HepG2 (cell line): ENCODE results near the gene LZTS2. TPM values are rescaled to one million over a fixed set of nuclear protein-coding genes. Genes with fewer than 3 reads are reported as not detected.

Experiments used
- CBX1 ChIP-seq: IDR thresholded peaks from one replicate; pipeline ENCODE4 v1.6.1; 2016; ENCODE audit warnings: antibody characterized with exemption, low read depth
- HDAC1 ChIP-seq: sonication (generic); formaldehyde crosslinking; IDR thresholded peaks from 2 replicates; pipeline ENCODE4 v1.5.1; 2020; ENCODE audit warnings: mild to moderate bottlenecking, missing genetic modification reagents
- KLF6 ChIP-seq: IDR thresholded peaks from 2 replicates; pipeline ENCODE4 v1.8.0; 2016; ENCODE audit warnings: missing biosample characterization, missing genetic modification reagents
- MAFF ChIP-seq: IDR thresholded peaks from 2 replicates; pipeline ENCODE4 v1.6.1; 2011; ENCODE audit warnings: low read depth, low read length, improper control_type of control experiment
- MED8 ChIP-seq: sonication (generic); formaldehyde crosslinking; IDR thresholded peaks from 2 replicates; pipeline ENCODE4 v1.8.1; 2023; ENCODE audit warnings: mild to moderate bottlenecking, missing genetic modification reagents; ENCODE audit not compliant: insufficient replicate concordance
- POLR2AphosphoS2 ChIP-seq: IDR thresholded peaks from 2 replicates; pipeline ENCODE4 v1.6.1; 2011; ENCODE audit warnings: low read depth, low read length, improper control_type of control experiment
- RELA ChIP-seq: sonication (generic); formaldehyde crosslinking; IDR thresholded peaks from 2 replicates; pipeline ENCODE4 v1.4.0; 2020; ENCODE audit warnings: missing genetic modification reagents
- SATB2 ChIP-seq: sonication (generic); formaldehyde crosslinking; IDR thresholded peaks from 2 replicates; pipeline ENCODE4 v1.5.0; 2020; ENCODE audit warnings: missing genetic modification reagents
- SIX1 ChIP-seq: sonication (generic); formaldehyde crosslinking; IDR thresholded peaks from 2 replicates; pipeline ENCODE4 v1.4.0; 2020; ENCODE audit warnings: missing genetic modification reagents, borderline replicate concordance
- SNAI1 ChIP-seq: sonication (generic); formaldehyde crosslinking; IDR thresholded peaks from 2 replicates; pipeline ENCODE4 v1.5.0; 2020; ENCODE audit warnings: mild to moderate bottlenecking, missing genetic modification reagents, borderline replicate concordance
- SRF ChIP-seq: IDR thresholded peaks from 2 replicates; pipeline ENCODE4 v1.6.1; 2011; ENCODE audit warnings: mild to moderate bottlenecking, low read depth, low read length, moderate library complexity
- ZBTB1 ChIP-seq: sonication (generic); formaldehyde crosslinking; IDR thresholded peaks from 2 replicates; pipeline ENCODE4 v1.4.0; 2020; ENCODE audit warnings: missing genetic modification reagents, borderline replicate concordance
- ZBTB7A ChIP-seq: sonication (generic); formaldehyde crosslinking; IDR thresholded peaks from 2 replicates; pipeline ENCODE4 v1.8.0; 2022; ENCODE audit warnings: mild to moderate bottlenecking, missing genetic modification reagents
- ZNF253 ChIP-seq: sonication (generic); formaldehyde crosslinking; IDR thresholded peaks from 2 replicates; pipeline ENCODE4 v1.8.0; 2022; ENCODE audit warnings: mild to moderate bottlenecking, missing genetic modification reagents, borderline replicate concordance
- ZNF451 ChIP-seq: sonication (generic); formaldehyde crosslinking; IDR thresholded peaks from 2 replicates; pipeline ENCODE4 v1.5.0; 2020; ENCODE audit warnings: mild to moderate bottlenecking, missing genetic modification reagents
- ZNF552 ChIP-seq: sonication (generic); formaldehyde crosslinking; IDR thresholded peaks from 2 replicates; pipeline ENCODE4 v1.9.0; 2022; ENCODE audit warnings: missing genetic modification reagents, mild to moderate bottlenecking, borderline replicate concordance
- ZSCAN31 ChIP-seq: sonication (generic); formaldehyde crosslinking; IDR thresholded peaks from 2 replicates; pipeline ENCODE4 v1.5.0; 2020; ENCODE audit warnings: low read depth, mild to moderate bottlenecking, missing genetic modification reagents
- polyA plus RNA-seq, 8 experiments: library from polyadenylated mRNA; depleted of rRNA in 3 of 8; stranded (reverse) in 7 of 8; unstranded in 1 of 8; fragments of >200 nt; fragmentation: Illumina TruSeq in 4 of 8; extraction: Trizol in 4 of 8; gene quantifications; 2 replicates each; pipeline versions ENCODE4 v1.2.1 to v1.2.3, GENCODE V29; 2011 to 2016; ENCODE audit warnings: low read depth in 4 of 8, missing spikeins in 1 of 8, mixed read lengths in 1 of 8; ENCODE audit not compliant: insufficient read depth in 1 of 8
- total RNA-seq, 5 experiments: library from RNA; depleted of rRNA; stranded (reverse); fragments of >200 nt; fragmentation: Illumina TruSeq; extraction: Trizol; gene quantifications; 2 replicates each; pipeline ENCODE4 v1.2.3, GENCODE V29; 2016; ENCODE audit warnings: low read depth in 1 of 5
- TF ChIP-seq, protein P1 (sequence below): sonication (generic); formaldehyde crosslinking; IDR thresholded peaks from 2 replicates; pipeline ENCODE4 v1.4.0; 2020; ENCODE audit warnings: missing genetic modification reagents; ENCODE audit errors: not compliant biosample characterization
- TF ChIP-seq, protein P2 (sequence below): sonication (generic); formaldehyde crosslinking; IDR thresholded peaks from 2 replicates; pipeline ENCODE4 v1.4.0; 2020; ENCODE audit warnings: missing genetic modification reagents, borderline replicate concordance
- TF ChIP-seq, protein P3 (sequence below): sonication (generic); formaldehyde crosslinking; IDR thresholded peaks from 2 replicates; pipeline ENCODE4 v1.4.0; 2020; ENCODE audit warnings: mild to moderate bottlenecking, missing genetic modification reagents, borderline replicate concordance

Gene LZTS2
- total and polyA plus RNA-seq, 2 of the 13 experiments (the other 11 are each of a cell fraction or from before 2014, with no cell fraction given) = 43.6 to 65.6 TPM

- TF ChIP-seq, protein P1, sequence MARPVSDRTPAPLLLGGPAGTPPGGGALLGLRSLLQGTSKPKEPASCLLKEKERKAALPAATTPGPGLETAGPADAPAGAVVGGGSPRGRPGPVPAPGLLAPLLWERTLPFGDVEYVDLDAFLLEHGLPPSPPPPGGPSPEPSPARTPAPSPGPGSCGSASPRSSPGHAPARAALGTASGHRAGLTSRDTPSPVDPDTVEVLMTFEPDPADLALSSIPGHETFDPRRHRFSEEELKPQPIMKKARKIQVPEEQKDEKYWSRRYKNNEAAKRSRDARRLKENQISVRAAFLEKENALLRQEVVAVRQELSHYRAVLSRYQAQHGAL = no peak
- TF ChIP-seq ZBTB1 (CRISPR knock-in tag) (no peak), SRF (no peak), SIX1 (CRISPR knock-in tag) (no peak), ZBTB7A (CRISPR knock-in tag) (peak; percentile 79), KLF6 (CRISPR knock-in tag) (no peak), POLR2AphosphoS2 (no peak), ZNF552 (CRISPR knock-in tag) (no peak), MAFF (no peak), ZNF253 (CRISPR knock-in tag) (no peak), CBX1 (no peak), ZNF451 (no peak), SATB2 (CRISPR knock-in tag) (no peak), MED8 (CRISPR knock-in tag) (peak; percentile 1), RELA (CRISPR knock-in tag) (no peak), SNAI1 (CRISPR knock-in tag) (peak; percentile 77; the same call in 1 of the 2 replicates), ZSCAN31 (no peak), HDAC1 (CRISPR knock-in tag) (peak; percentile 28; the same call in 1 of the 2 replicates)
- TF ChIP-seq, protein P2, sequence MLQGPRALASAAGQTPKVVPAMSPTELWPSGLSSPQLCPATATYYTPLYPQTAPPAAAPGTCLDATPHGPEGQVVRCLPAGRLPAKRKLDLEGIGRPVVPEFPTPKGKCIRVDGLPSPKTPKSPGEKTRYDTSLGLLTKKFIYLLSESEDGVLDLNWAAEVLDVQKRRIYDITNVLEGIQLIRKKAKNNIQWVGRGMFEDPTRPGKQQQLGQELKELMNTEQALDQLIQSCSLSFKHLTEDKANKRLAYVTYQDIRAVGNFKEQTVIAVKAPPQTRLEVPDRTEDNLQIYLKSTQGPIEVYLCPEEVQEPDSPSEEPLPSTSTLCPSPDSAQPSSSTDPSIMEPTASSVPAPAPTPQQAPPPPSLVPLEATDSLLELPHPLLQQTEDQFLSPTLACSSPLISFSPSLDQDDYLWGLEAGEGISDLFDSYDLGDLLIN (CRISPR knock-in tag) = no peak
- TF ChIP-seq, protein P3, sequence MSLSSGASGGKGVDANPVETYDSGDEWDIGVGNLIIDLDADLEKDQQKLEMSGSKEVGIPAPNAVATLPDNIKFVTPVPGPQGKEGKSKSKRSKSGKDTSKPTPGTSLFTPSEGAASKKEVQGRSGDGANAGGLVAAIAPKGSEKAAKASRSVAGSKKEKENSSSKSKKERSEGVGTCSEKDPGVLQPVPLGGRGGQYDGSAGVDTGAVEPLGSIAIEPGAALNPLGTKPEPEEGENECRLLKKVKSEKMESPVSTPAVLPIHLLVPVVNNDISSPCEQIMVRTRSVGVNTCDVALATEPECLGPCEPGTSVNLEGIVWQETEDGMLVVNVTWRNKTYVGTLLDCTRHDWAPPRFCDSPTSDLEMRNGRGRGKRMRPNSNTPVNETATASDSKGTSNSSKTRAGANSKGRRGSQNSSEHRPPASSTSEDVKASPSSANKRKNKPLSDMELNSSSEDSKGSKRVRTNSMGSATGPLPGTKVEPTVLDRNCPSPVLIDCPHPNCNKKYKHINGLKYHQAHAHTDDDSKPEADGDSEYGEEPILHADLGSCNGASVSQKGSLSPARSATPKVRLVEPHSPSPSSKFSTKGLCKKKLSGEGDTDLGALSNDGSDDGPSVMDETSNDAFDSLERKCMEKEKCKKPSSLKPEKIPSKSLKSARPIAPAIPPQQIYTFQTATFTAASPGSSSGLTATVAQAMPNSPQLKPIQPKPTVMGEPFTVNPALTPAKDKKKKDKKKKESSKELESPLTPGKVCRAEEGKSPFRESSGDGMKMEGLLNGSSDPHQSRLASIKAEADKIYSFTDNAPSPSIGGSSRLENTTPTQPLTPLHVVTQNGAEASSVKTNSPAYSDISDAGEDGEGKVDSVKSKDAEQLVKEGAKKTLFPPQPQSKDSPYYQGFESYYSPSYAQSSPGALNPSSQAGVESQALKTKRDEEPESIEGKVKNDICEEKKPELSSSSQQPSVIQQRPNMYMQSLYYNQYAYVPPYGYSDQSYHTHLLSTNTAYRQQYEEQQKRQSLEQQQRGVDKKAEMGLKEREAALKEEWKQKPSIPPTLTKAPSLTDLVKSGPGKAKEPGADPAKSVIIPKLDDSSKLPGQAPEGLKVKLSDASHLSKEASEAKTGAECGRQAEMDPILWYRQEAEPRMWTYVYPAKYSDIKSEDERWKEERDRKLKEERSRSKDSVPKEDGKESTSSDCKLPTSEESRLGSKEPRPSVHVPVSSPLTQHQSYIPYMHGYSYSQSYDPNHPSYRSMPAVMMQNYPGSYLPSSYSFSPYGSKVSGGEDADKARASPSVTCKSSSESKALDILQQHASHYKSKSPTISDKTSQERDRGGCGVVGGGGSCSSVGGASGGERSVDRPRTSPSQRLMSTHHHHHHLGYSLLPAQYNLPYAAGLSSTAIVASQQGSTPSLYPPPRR = 0 out of 2 replicates have a peak, but pooled peaks have one; percentile 25
Observed at GRCh38 chr10:100998183-100998990, 1.2 kb upstream of the LZTS2 start (continued).
